Measurements from ENCODE around the gene MED25.

Gene MED25

DNA sequence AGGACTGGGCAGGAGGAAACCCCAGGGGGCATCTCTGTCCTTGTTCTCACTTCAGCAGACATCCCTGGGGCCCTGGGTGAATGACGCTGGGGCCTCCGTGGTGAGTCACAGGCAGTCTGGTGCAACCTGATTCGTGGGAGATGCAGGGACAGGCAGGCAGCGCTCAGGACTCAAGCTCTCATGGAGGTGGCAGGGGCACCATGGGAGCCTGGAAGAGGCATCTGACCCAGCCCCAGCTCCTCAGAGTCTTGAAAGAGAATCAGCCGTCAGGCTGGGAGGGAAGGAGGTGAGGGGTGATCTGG is 18.9 kb downstream of the MED25 start:
- no peak overlapping the region for H3K27ac Mint-ChIP-seq
- peaks cover 11% of the 10 kb centered on the region for H3K27me3 Mint-ChIP-seq (ENCODE audit: low read depth, poor library complexity)
- peaks cover 66% of the 10 kb centered on the region for H3K36me3 Mint-ChIP-seq (ENCODE audit: low read depth)
- H3K9me3 Mint-ChIP-seq: no peaks in the 10 kb centered on the region
- H3K4me3 Mint-ChIP-seq: no peak overlapping the region
- DNase-seq: no peak
- TF ChIP-seq, protein P1, sequence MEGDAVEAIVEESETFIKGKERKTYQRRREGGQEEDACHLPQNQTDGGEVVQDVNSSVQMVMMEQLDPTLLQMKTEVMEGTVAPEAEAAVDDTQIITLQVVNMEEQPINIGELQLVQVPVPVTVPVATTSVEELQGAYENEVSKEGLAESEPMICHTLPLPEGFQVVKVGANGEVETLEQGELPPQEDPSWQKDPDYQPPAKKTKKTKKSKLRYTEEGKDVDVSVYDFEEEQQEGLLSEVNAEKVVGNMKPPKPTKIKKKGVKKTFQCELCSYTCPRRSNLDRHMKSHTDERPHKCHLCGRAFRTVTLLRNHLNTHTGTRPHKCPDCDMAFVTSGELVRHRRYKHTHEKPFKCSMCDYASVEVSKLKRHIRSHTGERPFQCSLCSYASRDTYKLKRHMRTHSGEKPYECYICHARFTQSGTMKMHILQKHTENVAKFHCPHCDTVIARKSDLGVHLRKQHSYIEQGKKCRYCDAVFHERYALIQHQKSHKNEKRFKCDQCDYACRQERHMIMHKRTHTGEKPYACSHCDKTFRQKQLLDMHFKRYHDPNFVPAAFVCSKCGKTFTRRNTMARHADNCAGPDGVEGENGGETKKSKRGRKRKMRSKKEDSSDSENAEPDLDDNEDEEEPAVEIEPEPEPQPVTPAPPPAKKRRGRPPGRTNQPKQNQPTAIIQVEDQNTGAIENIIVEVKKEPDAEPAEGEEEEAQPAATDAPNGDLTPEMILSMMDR (IDR thresholded peaks at IDR 0.05): no peak
- peaks cover 29% of the 10 kb centered on the region for H3K4me1 Mint-ChIP-seq

DNA sequence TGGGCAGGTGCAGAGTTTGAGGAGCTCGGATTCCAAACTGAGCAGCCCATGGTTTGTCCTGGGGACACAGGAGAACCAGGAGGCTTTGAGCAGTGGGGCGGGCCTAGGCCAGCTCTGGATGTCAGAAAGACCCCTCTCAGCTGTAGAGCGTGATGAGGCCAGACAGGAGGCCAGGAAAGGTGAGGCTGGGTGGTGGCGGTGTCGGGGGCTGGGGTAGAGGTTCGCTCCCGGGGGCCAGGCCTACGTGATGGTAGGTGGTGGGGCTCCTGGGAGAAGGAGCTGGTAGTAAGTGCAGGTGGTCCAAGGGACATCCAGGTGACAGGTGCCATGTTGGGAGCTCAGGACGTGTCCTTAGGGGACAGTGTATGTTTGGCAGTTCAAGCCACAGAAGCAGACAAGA is 19.3 kb downstream of the MED25 start:
- H3K4me1 Mint-ChIP-seq: peaks cover 26% of the 10 kb centered on the region
- peaks cover 62% of the 10 kb centered on the region for H3K36me3 Mint-ChIP-seq (ENCODE audit: low read depth)
- DNase-seq: no peak
- H3K4me3 Mint-ChIP-seq: no peak overlapping the region
- no peaks in the 10 kb centered on the region for H3K9me3 Mint-ChIP-seq
- H3K27me3 Mint-ChIP-seq (ENCODE audit: low read depth, poor library complexity): peaks cover 11% of the 10 kb centered on the region
- H3K27ac Mint-ChIP-seq: peak overlapping the region; percentile 94
- TF ChIP-seq, protein P1 (IDR thresholded peaks at IDR 0.05): no peak

DNA sequence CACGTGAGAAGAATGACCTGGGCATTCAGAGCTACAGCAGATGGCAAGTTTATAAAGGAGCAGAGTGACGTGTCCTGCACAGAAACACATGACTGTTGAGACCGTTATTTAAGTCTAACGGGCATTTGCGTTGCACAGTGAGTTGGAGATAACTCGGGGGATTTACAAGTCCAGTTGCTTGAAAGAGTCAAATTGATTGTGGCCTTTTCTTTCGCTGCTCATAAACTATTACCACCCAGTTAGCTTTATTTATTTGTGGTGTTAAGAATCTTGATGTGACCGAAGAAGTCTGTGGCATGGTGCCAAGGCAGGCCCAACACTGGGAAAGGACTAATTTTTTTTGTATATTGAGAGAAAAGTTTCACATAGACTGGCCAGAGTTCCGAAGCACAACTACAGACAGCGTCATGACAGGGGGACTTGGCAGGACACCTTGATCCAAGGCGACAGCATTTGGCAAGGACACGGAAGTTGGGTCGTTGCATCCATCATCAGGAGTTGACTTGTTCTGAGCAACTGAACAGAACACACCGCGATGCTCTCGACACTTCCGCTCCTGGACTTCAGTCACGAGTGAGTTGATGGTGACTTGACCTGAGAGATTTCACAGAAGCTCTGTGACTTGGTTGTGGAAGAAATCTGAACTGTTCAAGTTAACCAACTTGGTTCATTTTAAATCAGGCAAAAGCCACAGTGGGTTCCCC is 20.9 kb downstream of the MED25 start:
- no peaks in the 10 kb centered on the region for H3K9me3 Mint-ChIP-seq
- no peak for DNase-seq
- peaks cover 8% of the 10 kb centered on the region for H3K27me3 Mint-ChIP-seq (ENCODE audit: low read depth, poor library complexity)
- H3K4me1 Mint-ChIP-seq: peaks cover 20% of the 10 kb centered on the region
- TF ChIP-seq, protein P1 (IDR thresholded peaks at IDR 0.05): no peak
- no peak overlapping the region for H3K4me3 Mint-ChIP-seq
- peak overlapping the region; percentile 59 for H3K27ac Mint-ChIP-seq
- peaks cover 53% of the 10 kb centered on the region for H3K36me3 Mint-ChIP-seq (ENCODE audit: low read depth)

DNA sequence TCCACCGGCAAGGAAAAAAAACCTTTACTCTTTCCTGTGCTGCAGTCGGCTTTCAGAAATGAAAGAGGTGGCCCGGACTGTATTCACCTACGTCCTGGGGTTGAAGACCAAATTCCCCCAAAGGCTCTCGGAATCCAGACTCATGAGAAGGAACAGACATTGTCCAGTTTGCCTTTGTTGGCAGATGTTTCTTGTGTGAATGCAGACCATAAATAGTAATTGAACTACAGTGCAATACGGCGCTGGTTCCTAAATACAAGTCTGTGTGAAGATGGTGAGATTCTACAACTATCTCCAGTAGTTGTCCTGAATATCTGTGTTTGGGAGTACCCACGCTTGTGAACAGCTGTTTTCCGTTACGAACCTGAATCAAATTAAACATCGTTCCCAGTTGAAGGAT is 21.6 kb downstream of the MED25 start:
- TF ChIP-seq, protein P1 (IDR thresholded peaks at IDR 0.05): no peak

DNA sequence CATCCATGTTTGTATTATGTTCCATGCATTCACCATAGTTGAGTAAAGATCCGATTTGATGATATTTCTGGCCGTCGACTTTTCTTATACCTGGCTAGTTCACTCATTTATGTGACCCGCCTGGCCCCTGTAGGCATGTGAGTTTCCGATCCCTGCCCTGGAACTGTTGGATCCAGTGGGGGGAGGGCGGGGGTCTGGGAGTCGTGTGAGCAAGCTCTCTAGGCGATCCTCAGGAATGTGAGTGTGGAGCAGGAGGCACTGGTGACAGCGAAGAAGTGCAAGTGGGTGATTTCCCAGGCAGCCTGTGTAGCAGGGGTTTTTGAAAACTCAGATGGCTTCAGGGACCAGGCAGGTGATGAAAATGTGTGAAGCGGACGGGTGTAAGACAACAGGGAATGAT is 22.2 kb downstream of the MED25 start:
- no peaks in the 10 kb centered on the region for H3K9me3 Mint-ChIP-seq
- TF ChIP-seq, protein P1 (IDR thresholded peaks at IDR 0.05): no peak
- H3K27me3 Mint-ChIP-seq (ENCODE audit: low read depth, poor library complexity): peaks cover 8% of the 10 kb centered on the region
- peaks cover 12% of the 10 kb centered on the region for H3K4me1 Mint-ChIP-seq
- DNase-seq: no peak
- H3K27ac Mint-ChIP-seq: peak overlapping the region; percentile 98
- no peak overlapping the region for H3K4me3 Mint-ChIP-seq
- peaks cover 47% of the 10 kb centered on the region for H3K36me3 Mint-ChIP-seq (ENCODE audit: low read depth)

More for the DNA sequence above, 21.6 kb downstream of the MED25 start:
- Mint-ChIP-seq H3K27ac (no peak overlapping the region), H3K4me3 (no peak overlapping the region), H3K9me3 (no peaks in the 10 kb centered on the region), H3K36me3 (ENCODE audit: low read depth) (peaks cover 53% of the 10 kb centered on the region), H3K4me1 (peaks cover 17% of the 10 kb centered on the region), H3K27me3 (ENCODE audit: low read depth, poor library complexity) (peaks cover 8% of the 10 kb centered on the region)
- no peak for DNase-seq

DNA sequence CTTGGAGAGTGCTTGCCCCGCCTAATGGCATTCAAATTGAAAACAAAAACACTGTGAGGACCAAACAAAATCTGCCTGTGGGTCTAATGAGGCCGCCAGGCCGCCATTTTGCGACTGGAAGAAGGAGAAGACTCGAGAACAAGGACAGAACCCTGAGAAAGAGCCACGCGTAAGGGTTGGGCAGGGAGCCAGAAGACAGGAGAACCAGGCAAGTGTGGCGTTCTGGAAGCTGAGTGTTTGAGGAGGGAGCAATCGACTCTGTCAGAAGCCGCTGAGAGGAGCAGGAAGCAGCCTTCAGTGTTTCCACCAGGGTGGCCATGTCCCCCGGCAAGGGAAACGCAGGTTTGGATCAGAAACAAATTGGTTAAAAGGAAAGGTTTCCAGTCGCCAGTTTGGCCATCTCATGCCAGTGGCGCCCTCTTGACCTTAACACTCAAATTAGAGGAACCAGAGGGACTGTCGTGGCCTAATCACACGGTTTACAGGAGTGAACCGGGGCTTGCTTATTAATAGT is 22.7 kb downstream of the MED25 start:
- TF ChIP-seq, protein P1 (IDR thresholded peaks at IDR 0.05): no peak
- Mint-ChIP-seq H3K9me3 (no peaks in the 10 kb centered on the region), H3K4me1 (peaks cover 12% of the 10 kb centered on the region), H3K27me3 (ENCODE audit: low read depth, poor library complexity) (peaks cover 8% of the 10 kb centered on the region), H3K4me3 (no peak overlapping the region), H3K36me3 (ENCODE audit: low read depth) (peaks cover 47% of the 10 kb centered on the region), H3K27ac (peak overlapping the region; percentile 98)
- no peak for DNase-seq

Data from nephron progenitor cell (in vitro differentiated cells).